Mammary epithelial cell (primary cell): ENCODE results near the gene COPG2.

Experiments used
- EZH2 ChIP-seq: IDR thresholded peaks from 2 replicates; pipeline ENCODE4 v1.6.1; 2012; ENCODE audit warnings: low read length, inconsistent platforms, borderline replicate concordance
- TF ChIP-seq, protein P1 (sequence below), 2 donors: IDR thresholded peaks in 1 of 2; conservative IDR thresholded peaks in 1 of 2; 2 replicates each; pipeline ENCODE4 v1.5.1; 2011 to 2012; ENCODE audit warnings: inconsistent platforms in 2 of 2, low read length in 2 of 2, mild to moderate bottlenecking in 2 of 2, control low read depth in 1 of 2, low read depth in 1 of 2; ENCODE audit not compliant: insufficient read depth in 1 of 2; ENCODE audit errors: extremely low read depth in 1 of 2

DNA sequence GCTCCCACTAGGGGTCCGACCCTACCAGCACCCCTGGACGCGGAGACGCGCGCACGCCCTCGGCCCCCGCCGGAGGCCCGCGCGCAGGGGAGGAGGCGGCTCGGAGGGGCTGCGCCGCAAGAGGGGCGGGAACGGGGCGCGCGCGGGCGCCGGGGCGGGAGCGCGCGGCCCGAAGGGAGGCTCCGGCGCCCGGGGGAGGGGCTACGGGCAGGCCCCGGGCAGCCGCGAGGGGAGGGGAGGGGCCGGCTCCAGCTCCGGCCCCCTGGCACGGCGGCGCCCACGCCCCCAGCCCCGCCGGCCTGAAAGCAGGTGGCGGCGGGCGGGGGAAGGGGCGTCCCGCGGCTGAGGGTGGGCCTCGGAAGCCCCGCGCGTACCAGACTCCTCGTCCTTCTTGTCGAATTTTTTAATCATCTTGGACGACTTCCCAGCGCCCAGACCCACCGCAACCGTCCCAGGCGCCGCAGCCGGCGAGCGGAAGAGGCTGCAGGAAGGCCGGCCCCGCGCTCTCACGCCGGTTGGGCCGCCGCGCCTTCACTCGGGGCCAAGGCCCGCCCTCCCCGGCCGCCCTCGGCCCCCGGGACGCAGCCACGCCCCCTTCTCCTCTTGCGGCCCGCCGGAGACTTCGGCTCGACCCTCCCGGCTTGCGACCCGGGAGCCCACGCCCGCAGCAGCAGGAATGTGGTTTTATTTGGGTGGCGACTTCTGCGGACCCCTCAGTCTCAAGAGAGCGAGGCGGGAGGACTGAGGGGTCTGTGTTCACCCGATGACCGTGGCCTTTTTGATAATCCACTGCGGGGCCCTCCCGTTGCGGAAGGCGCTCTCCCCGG, at the start of gene COPG2:
- TF ChIP-seq, protein P1, sequence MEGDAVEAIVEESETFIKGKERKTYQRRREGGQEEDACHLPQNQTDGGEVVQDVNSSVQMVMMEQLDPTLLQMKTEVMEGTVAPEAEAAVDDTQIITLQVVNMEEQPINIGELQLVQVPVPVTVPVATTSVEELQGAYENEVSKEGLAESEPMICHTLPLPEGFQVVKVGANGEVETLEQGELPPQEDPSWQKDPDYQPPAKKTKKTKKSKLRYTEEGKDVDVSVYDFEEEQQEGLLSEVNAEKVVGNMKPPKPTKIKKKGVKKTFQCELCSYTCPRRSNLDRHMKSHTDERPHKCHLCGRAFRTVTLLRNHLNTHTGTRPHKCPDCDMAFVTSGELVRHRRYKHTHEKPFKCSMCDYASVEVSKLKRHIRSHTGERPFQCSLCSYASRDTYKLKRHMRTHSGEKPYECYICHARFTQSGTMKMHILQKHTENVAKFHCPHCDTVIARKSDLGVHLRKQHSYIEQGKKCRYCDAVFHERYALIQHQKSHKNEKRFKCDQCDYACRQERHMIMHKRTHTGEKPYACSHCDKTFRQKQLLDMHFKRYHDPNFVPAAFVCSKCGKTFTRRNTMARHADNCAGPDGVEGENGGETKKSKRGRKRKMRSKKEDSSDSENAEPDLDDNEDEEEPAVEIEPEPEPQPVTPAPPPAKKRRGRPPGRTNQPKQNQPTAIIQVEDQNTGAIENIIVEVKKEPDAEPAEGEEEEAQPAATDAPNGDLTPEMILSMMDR (conservative IDR thresholded peaks at IDR 0.05 in 1 of 2, IDR thresholded peaks at IDR 0.05 in 1 of 2; ENCODE audit: extremely low read depth in 1 of 2, insufficient read depth in 1 of 2, low read depth in 1 of 2, low read length in 2 of 2), result no peak
- no peak for TF ChIP-seq EZH2
